NT2/D1 (cell line): ENCODE data around the gene CDH1.

ENCODE experiments used
- DNase-seq: peaks from one replicate; pipeline ENCODE4 v3.0.0-alpha.2; 2011; ENCODE audit warnings: low read depth, low spot score
- H3K27me3 ChIP-seq: 2 replicates; pipeline ENCODE4 v1.6.0; 2011; ENCODE audit warnings: mild to moderate bottlenecking; ENCODE audit not compliant: insufficient read length, insufficient read depth
- H3K36me3 ChIP-seq: 2 replicates; pipeline ENCODE4 v1.6.1; 2011; ENCODE audit warnings: mild to moderate bottlenecking, low read length, mixed read lengths; ENCODE audit not compliant: insufficient read depth, insufficient read length
- H3K4me1 ChIP-seq: 2 replicates; pipeline ENCODE4 v1.5.1; 2011; ENCODE audit not compliant: insufficient read depth, insufficient read length
- H3K4me3 ChIP-seq: 2 replicates; pipeline ENCODE4 v1.5.1; 2011; ENCODE audit warnings: low read depth; ENCODE audit not compliant: insufficient read length
- H3K9ac ChIP-seq: 2 replicates; pipeline ENCODE4 v1.6.0; 2011; ENCODE audit warnings: low read depth; ENCODE audit not compliant: insufficient read length
- H3K9me3 ChIP-seq: 2 replicates; pipeline ENCODE4 v1.5.1; 2011; ENCODE audit warnings: mild to moderate bottlenecking, low read length; ENCODE audit not compliant: insufficient read depth
- SUZ12 ChIP-seq: IDR thresholded peaks from 2 replicates; pipeline ENCODE4 v1.6.1; 2011; ENCODE audit not compliant: insufficient read length, insufficient read depth; ENCODE audit errors: extremely low read depth
- YY1 ChIP-seq: IDR thresholded peaks from 2 replicates; pipeline ENCODE4 v1.6.1; 2011; ENCODE audit not compliant: insufficient read length, insufficient read depth
- ZNF274 ChIP-seq: IDR thresholded peaks from 2 replicates; pipeline ENCODE4 v1.6.1; 2011; ENCODE audit warnings: mild to moderate bottlenecking, low read depth, low read length

The CDH1 gene

GRCh38 chr16:68717684-68718083, 19.4 kb upstream of the CDH1 start:
- DNase-seq: no peak
- Histone ChIP-seq H3K4me1 (no peaks in the 10 kb centered on the region), H3K4me3 (no peak overlapping the region)

GRCh38 chr16:68718590-68718989, 18.5 kb upstream of the CDH1 start:
- H3K9ac ChIP-seq: no peak overlapping the region
- DNase-seq: no peak
- H3K4me1 ChIP-seq: no peaks in the 10 kb centered on the region
- no peaks in the 10 kb centered on the region for H3K36me3 ChIP-seq
- no peak overlapping the region for H3K4me3 ChIP-seq
- H3K27me3 ChIP-seq: no peaks in the 10 kb centered on the region
- H3K9me3 ChIP-seq: no peaks in the 10 kb centered on the region
- no peak for TF ChIP-seq ZNF274
- TF ChIP-seq YY1: no peak
- TF ChIP-seq SUZ12: no peak

More at GRCh38 chr16:68717684-68718083, 19.4 kb upstream of the CDH1 start:
- TF ChIP-seq SUZ12 (no peak), ZNF274 (no peak), YY1 (no peak)
- Histone ChIP-seq H3K27me3 (no peaks in the 10 kb centered on the region), H3K9ac (no peak overlapping the region), H3K9me3 (no peaks in the 10 kb centered on the region), H3K36me3 (no peaks in the 10 kb centered on the region)

GRCh38 chr16:68719993-68720489, 17.1 kb upstream of the CDH1 start:
- H3K9me3 ChIP-seq: no peaks in the 10 kb centered on the region
- no peaks in the 10 kb centered on the region for H3K36me3 ChIP-seq
- TF ChIP-seq SUZ12 (no peak), YY1 (no peak), ZNF274 (no peak)
- H3K4me1 ChIP-seq: peaks cover 3% of the 10 kb centered on the region
- no peak overlapping the region for H3K4me3 ChIP-seq
- no peaks in the 10 kb centered on the region for H3K27me3 ChIP-seq
- H3K9ac ChIP-seq: no peak overlapping the region
- no peak for DNase-seq

- H3K27me3 ChIP-seq: no peaks in the 10 kb centered on the region
- no peak overlapping the region for H3K4me3 ChIP-seq
- peaks cover 3% of the 10 kb centered on the region for H3K4me1 ChIP-seq
- TF ChIP-seq YY1: no peak
- TF ChIP-seq ZNF274: no peak
- no peak for TF ChIP-seq SUZ12
- DNase-seq: no peak
- no peaks in the 10 kb centered on the region for H3K36me3 ChIP-seq
- no peaks in the 10 kb centered on the region for H3K9me3 ChIP-seq
- H3K9ac ChIP-seq: no peak overlapping the region
Measured at GRCh38 chr16:68722119-68723024, 14.7 kb upstream of the CDH1 start.

- H3K36me3 ChIP-seq: no peaks in the 10 kb centered on the region
- TF ChIP-seq SUZ12 (no peak), YY1 (no peak), ZNF274 (no peak)
- H3K4me1 ChIP-seq: peaks cover 6% of the 10 kb centered on the region
- H3K4me3 ChIP-seq: no peak overlapping the region
- H3K9me3 ChIP-seq: no peaks in the 10 kb centered on the region
- H3K9ac ChIP-seq: no peak overlapping the region
- DNase-seq: no peak
- no peaks in the 10 kb centered on the region for H3K27me3 ChIP-seq
Measured at GRCh38 chr16:68724797-68725196, 12.3 kb upstream of the CDH1 start.

GRCh38 chr16:68728523-68728922, 8.6 kb upstream of the CDH1 start:
- Histone ChIP-seq H3K9ac (no peak overlapping the region), H3K27me3 (no peaks in the 10 kb centered on the region), H3K9me3 (no peaks in the 10 kb centered on the region), H3K36me3 (no peaks in the 10 kb centered on the region), H3K4me1 (peaks cover 6% of the 10 kb centered on the region), H3K4me3 (no peak overlapping the region)
- no peak for DNase-seq
- TF ChIP-seq SUZ12: no peak
- TF ChIP-seq ZNF274: no peak
- TF ChIP-seq YY1: no peak

- Histone ChIP-seq H3K4me3 (no peak overlapping the region), H3K9me3 (peaks cover 14% of the 10 kb centered on the region; the same call in 1 of the 2 replicates)
Measured at GRCh38 chr16:68731637-68732036, 5.5 kb upstream of the CDH1 start.

More at GRCh38 chr16:68731637-68732036, 5.5 kb upstream of the CDH1 start:
- no peak for DNase-seq
- Histone ChIP-seq H3K27me3 (no peaks in the 10 kb centered on the region), H3K36me3 (no peaks in the 10 kb centered on the region), H3K4me1 (peaks cover 3% of the 10 kb centered on the region), H3K9ac (peak overlapping the region; percentile 51)
- TF ChIP-seq ZNF274: no peak
- TF ChIP-seq SUZ12: no peak
- no peak for TF ChIP-seq YY1
